SHP77 treated with DMSO at 0.1 percent for 48 hours (cell line): Measurements from ENCODE around the gene BNC2.
"Not testable (repeated sequence)": the region's sequence is repeated elsewhere in the genome, so short reads cannot be mapped to it uniquely, and the experiment has no call there.

ENCODE experiments used
- DNase-seq: peaks from one replicate; lab custom pipeline; 2025; lab: John Stamatoyannopoulos, UW

The BNC2 gene

GRCh38 chr9:16542290-16542689 lies 328.2 kb downstream of the BNC2 start:
- DNase-seq = no peak

- DNase-seq = no peak
Measured at GRCh38 chr9:16540743-16541613, 329.5 kb downstream of the BNC2 start.

GRCh38 chr9:16539626-16540025 lies 330.8 kb downstream of the BNC2 start:
- DNase-seq = not testable (repeated sequence)

GRCh38 chr9:16535555-16535954 lies 334.9 kb downstream of the BNC2 start:
- DNase-seq = no peak

- DNase-seq = no peak
Measured at GRCh38 chr9:16532681-16533450, 337.6 kb downstream of the BNC2 start.

- DNase-seq = no peak
Measured at GRCh38 chr9:16532272-16532671, 338.2 kb downstream of the BNC2 start.

- peak; percentile 71 for DNase-seq
Measured at GRCh38 chr9:16530669-16531642, 339.5 kb downstream of the BNC2 start.

- no peak for DNase-seq
Measured at GRCh38 chr9:16527573-16527972, 342.9 kb downstream of the BNC2 start.

- DNase-seq = no peak
Measured at GRCh38 chr9:16526380-16526779, 344.1 kb downstream of the BNC2 start.

GRCh38 chr9:16524823-16525222 lies 345.6 kb downstream of the BNC2 start:
- DNase-seq = no peak

- no peak for DNase-seq
Measured at GRCh38 chr9:16524078-16524477, 346.4 kb downstream of the BNC2 start.

GRCh38 chr9:16521868-16522411 lies 348.5 kb downstream of the BNC2 start:
- DNase-seq = no peak

- no peak for DNase-seq
Measured at GRCh38 chr9:16519001-16519400, 351.5 kb downstream of the BNC2 start.

GRCh38 chr9:16516891-16517290 lies 353.6 kb downstream of the BNC2 start:
- no peak for DNase-seq

- no peak for DNase-seq
Measured at GRCh38 chr9:16515879-16516301, 354.6 kb downstream of the BNC2 start.

- DNase-seq = no peak
Measured at GRCh38 chr9:16515207-16515606, 355.3 kb downstream of the BNC2 start.

GRCh38 chr9:16514131-16514530 lies 356.3 kb downstream of the BNC2 start:
- no peak for DNase-seq

- DNase-seq = no peak
Measured at GRCh38 chr9:16512281-16512680, 358.2 kb downstream of the BNC2 start.

- no peak for DNase-seq
Measured at GRCh38 chr9:16510482-16510881, 360.0 kb downstream of the BNC2 start.

- DNase-seq = no peak
Measured at GRCh38 chr9:16509997-16510396, 360.5 kb downstream of the BNC2 start.

GRCh38 chr9:16505199-16505598 lies 365.3 kb downstream of the BNC2 start:
- DNase-seq = no peak

GRCh38 chr9:16501726-16502125 lies 368.7 kb downstream of the BNC2 start:
- DNase-seq = no peak
